Measurements from ENCODE around the gene LGALS9B. TPM values are rescaled to one million over a fixed set of nuclear protein-coding genes. Genes with fewer than 3 reads are reported as not detected.
"Not testable (repeated sequence)": the region's sequence is repeated elsewhere in the genome, so short reads cannot be mapped to it uniquely, and the experiment has no call there.

Gene LGALS9B
- 4.7 TPM for total RNA-seq

GRCh38 chr17:20467447-20467846 lies at the start of gene LGALS9B:
Gene LGALS9B, minus strand, starts transcription at chr17:20467539. Its CDS starts 69 bp downstream, at chr17:20467470.
- DNase-seq: not testable (repeated sequence)

GRCh38 chr17:20516986-20517385 lies 49.6 kb upstream of the LGALS9B start:
- DNase-seq: not testable (repeated sequence)

- DNase-seq: not testable (repeated sequence)
Observed at GRCh38 chr17:20515099-20515498, 47.8 kb upstream of the LGALS9B start.

- DNase-seq: not testable (repeated sequence)
Observed at GRCh38 chr17:20513539-20513938, 46.2 kb upstream of the LGALS9B start.

- DNase-seq: not testable (repeated sequence)
Observed at GRCh38 chr17:20512378-20512777, 45.0 kb upstream of the LGALS9B start.

- not testable (repeated sequence) for DNase-seq
Observed at GRCh38 chr17:20511778-20512177, 44.4 kb upstream of the LGALS9B start.

GRCh38 chr17:20505333-20505732 lies 38.0 kb upstream of the LGALS9B start:
- DNase-seq: not testable (repeated sequence)

GRCh38 chr17:20504388-20505066 lies 37.2 kb upstream of the LGALS9B start:
- DNase-seq: not testable (repeated sequence)

GRCh38 chr17:20501896-20502295 lies 34.6 kb upstream of the LGALS9B start:
- not testable (repeated sequence) for DNase-seq

- DNase-seq: not testable (repeated sequence)
Observed at GRCh38 chr17:20500346-20500745, 33.0 kb upstream of the LGALS9B start.

GRCh38 chr17:20495420-20495819 lies 28.1 kb upstream of the LGALS9B start:
- DNase-seq: peak; percentile 7

- DNase-seq: not testable (repeated sequence)
Observed at GRCh38 chr17:20494735-20495134, 27.4 kb upstream of the LGALS9B start.

GRCh38 chr17:20494147-20494546 lies 26.8 kb upstream of the LGALS9B start:
- not testable (repeated sequence) for DNase-seq

GRCh38 chr17:20492971-20493370 lies 25.6 kb upstream of the LGALS9B start:
- DNase-seq: not testable (repeated sequence)

- not testable (repeated sequence) for DNase-seq
Observed at GRCh38 chr17:20492099-20492498, 24.8 kb upstream of the LGALS9B start.

- peak; percentile 1 for DNase-seq
Observed at GRCh38 chr17:20484930-20485329, 17.6 kb upstream of the LGALS9B start.

- peak; percentile 26 for DNase-seq
Observed at GRCh38 chr17:20479889-20480591, 12.7 kb upstream of the LGALS9B start.

GRCh38 chr17:20477398-20478071 lies 10.2 kb upstream of the LGALS9B start:
- DNase-seq: not testable (repeated sequence)

GRCh38 chr17:20475137-20475831 lies 7.9 kb upstream of the LGALS9B start:
- DNase-seq: peak; percentile 2

- DNase-seq: not testable (repeated sequence)
Observed at GRCh38 chr17:20474081-20474480, 6.7 kb upstream of the LGALS9B start.

- DNase-seq: not testable (repeated sequence)
Observed at GRCh38 chr17:20469946-20470345, 2.6 kb upstream of the LGALS9B start.

GRCh38 chr17:20469107-20469506 lies 1.8 kb upstream of the LGALS9B start:
- DNase-seq: not testable (repeated sequence)

Measured in tongue (tissue), 2 donors.